GM12878 (cell line): ENCODE data around the gene KRT72. TPM values are rescaled to one million over a fixed set of nuclear protein-coding genes. Genes with fewer than 3 reads are reported as not detected.
"Not testable (repeated sequence)": the region's sequence is repeated elsewhere in the genome, so short reads cannot be mapped to it uniquely, and the experiment has no call there.

ENCODE experiments used
- ATAC-seq: fragments of 200-7000 bp; cut with Tn5 transposase; 3 replicates; pipeline ENCODE4 v1.9.1; 2020; ENCODE audit warnings: mild to moderate bottlenecking, moderate library complexity
- BruUV-seq: library from RNA; stranded (reverse); fragments of 400-500 nt; replicated peaks from 2 replicates; lab custom pipeline; 2021; lab: Mats Ljungman, UMichigan
- CTCF ChIA-PET: fragments of 300-600 bp; sonication (Branson Sonifier 250); formaldehyde crosslinking; extraction: SDS; loops from one replicate; lab custom pipeline; 2021; ENCODE audit warnings: inconsistent platforms; lab: Yijun Ruan, JAX
- POLR2A ChIA-PET: fragments of 350-600 bp; formaldehyde crosslinking; extraction: SDS; loops from one replicate; lab custom pipeline; 2021; ENCODE audit warnings: inconsistent platforms; lab: Charles Lee
- RAD21 ChIA-PET: fragments of 300-600 bp; sonication (Branson Sonifier 250); formaldehyde crosslinking; loops from one replicate; lab custom pipeline; 2023; ENCODE audit warnings: antibody characterized with exemption; ENCODE audit not compliant: unreplicated experiment; lab: Charles Lee
- SMC1A ChIA-PET: fragments of 300-600 bp; sonication (Branson Sonifier 250); formaldehyde crosslinking; loops from one replicate; lab custom pipeline; 2023; ENCODE audit not compliant: unreplicated experiment, uncharacterized antibody; lab: Charles Lee
- DNase-seq: peaks from one replicate; pipeline ENCODE4 v3.0.0-alpha.2; 2011; ENCODE audit warnings: low read depth, low spot score
- FAIRE-seq: peaks from 3 replicates; lab custom pipeline; 2011; peaks lifted over from hg19 to GRCh38; lab: Jason Lieb, UNC
- H2AFZ ChIP-seq: 2 replicates; pipeline ENCODE4 v1.6.0; 2011; ENCODE audit warnings: low read depth, low read length, control low read depth; ENCODE audit not compliant: control insufficient read depth
- H3K27ac ChIP-seq: 2 replicates; pipeline ENCODE4 v1.5.1; 2011; ENCODE audit warnings: control low read depth; ENCODE audit not compliant: control insufficient read depth, insufficient read depth
- H3K27me3 ChIP-seq, 2 experiments: replicated peaks in 1 of 2; 2 replicates each; pipeline versions ENCODE4 v1.6.0 to v1.6.1; 2011; ENCODE audit warnings: low read length in 1 of 2; ENCODE audit not compliant: control insufficient read depth in 2 of 2, insufficient read depth in 2 of 2
- H3K36me3 ChIP-seq, 2 experiments: 2 replicates each; pipeline ENCODE4 v1.5.1; 2011; ENCODE audit warnings: low read length in 1 of 2; ENCODE audit not compliant: control insufficient read depth in 2 of 2, insufficient read depth in 2 of 2
- H3K4me1 ChIP-seq: 2 replicates; pipeline ENCODE4 v1.6.1; 2011; ENCODE audit warnings: mild to moderate bottlenecking, low read length, moderate library complexity, mixed read lengths; ENCODE audit not compliant: control insufficient read depth, insufficient read depth
- H3K4me2 ChIP-seq: 2 replicates; pipeline ENCODE4 v1.6.0; 2011; ENCODE audit warnings: control low read depth; ENCODE audit not compliant: control insufficient read depth, insufficient read depth
- H3K4me3 ChIP-seq: fragments of 200-600 bp; sonication (generic); 2 replicates; pipeline ENCODE4 v1.5.1; 2016
- H3K79me2 ChIP-seq: 2 replicates; pipeline ENCODE4 v1.6.0; 2011; ENCODE audit warnings: low read length; ENCODE audit not compliant: control insufficient read depth, insufficient read depth
- H3K9ac ChIP-seq: 2 replicates; pipeline ENCODE4 v1.8.0; 2011; ENCODE audit warnings: low read length, control low read depth, mixed read lengths; ENCODE audit not compliant: control insufficient read depth, insufficient read depth
- H3K9me3 ChIP-seq: replicated peaks from 3 replicates; pipeline ENCODE4 v1.5.1; 2011; ENCODE audit warnings: mild to moderate bottlenecking, low read length; ENCODE audit not compliant: control insufficient read depth, insufficient read depth
- H4K20me1 ChIP-seq: 2 replicates; pipeline ENCODE4 v1.6.0; 2011; ENCODE audit not compliant: control insufficient read depth, insufficient read depth
- BACH1 ChIP-seq: fragments of 450-650 bp; IDR thresholded peaks from 2 replicates; pipeline ENCODE4 v1.6.1; 2017; ENCODE audit warnings: mild to moderate bottlenecking, borderline replicate concordance
- BRCA1 ChIP-seq: IDR thresholded peaks from 2 replicates; pipeline ENCODE4 v1.6.1; 2011; ENCODE audit warnings: low read depth, low read length, improper control_type of control experiment
- EZH2 ChIP-seq: IDR thresholded peaks from 2 replicates; pipeline ENCODE4 v1.6.1; 2012; ENCODE audit warnings: low read depth, mild to moderate bottlenecking, control low read depth, inconsistent platforms, low read length, borderline replicate concordance; ENCODE audit not compliant: control insufficient read depth
- MEF2B ChIP-seq: fragments of 450-650 bp; IDR thresholded peaks from 2 replicates; pipeline ENCODE4 v1.6.1; 2018; ENCODE audit warnings: mild to moderate bottlenecking, moderate library complexity; ENCODE audit not compliant: partially characterized antibody, poor library complexity, severe bottlenecking
- POLR2AphosphoS5 ChIP-seq: IDR thresholded peaks from 2 replicates; pipeline ENCODE4 v1.6.1; 2011; ENCODE audit warnings: mild to moderate bottlenecking, low read length, inconsistent platforms
- TBL1XR1 ChIP-seq: IDR thresholded peaks from 2 replicates; pipeline ENCODE4 v1.6.1; 2012; ENCODE audit warnings: low read depth, low read length, improper control_type of control experiment
- WGBS: methylation state at CpG from one replicate; pipeline ENCODE4 v1.1.6; 2016; ENCODE audit warnings: low lambda C conversion rate; ENCODE audit not compliant: insufficient replicate concordance, insufficient coverage; ENCODE audit errors: missing lambda C conversion rate; 5-methylcytosine and 5-hydroxymethylcytosine counted together
- in situ Hi-C: fragments of 300-500 bp; cut with MboI; formaldehyde crosslinking; loops from 9 replicates; pipeline ENCODE4 v1.14.3; 2018; ENCODE audit warnings: mixed read lengths
- intact Hi-C: fragments of 100-400 bp; cut with micrococcal nuclease; formaldehyde crosslinking; loops from one replicate; pipeline ENCODE4 v1.14.2; 2022; ENCODE audit not compliant: unreplicated experiment
- polyA plus RNA-seq, 11 experiments: library from polyadenylated mRNA; depleted of rRNA in 4 of 11; unstranded in 6 of 11; stranded (reverse) in 5 of 11; fragments of >200 nt; fragmentation: Nextera tagmentation in 4 of 11; fragmentation: Illumina TruSeq in 1 of 11; extraction: Ambion mirVana in 4 of 11; extraction: Trizol in 1 of 11; gene quantifications; 1 replicate in 1 of 11; 2 replicates in 10 of 11; pipeline versions ENCODE4 v1.2.1 to v1.2.3, GENCODE V29; 2011 to 2016; ENCODE audit warnings: inconsistent platforms in 2 of 11, missing spikeins in 2 of 11, low read depth in 1 of 11
- total RNA-seq, 4 experiments: library from RNA; depleted of rRNA in 3 of 4; stranded (reverse); fragments of >200 nt in 3 of 4; fragmentation: Illumina TruSeq in 1 of 4; extraction: Trizol in 1 of 4; gene quantifications; 2 replicates each; pipeline versions ENCODE4 v1.2.1 to v1.2.3, GENCODE V29; 2013 to 2021
- TF ChIP-seq, protein P1 (sequence below): IDR thresholded peaks from 2 replicates; pipeline ENCODE4 v1.6.1; 2012; ENCODE audit warnings: low read depth, low read length, improper control_type of control experiment
- TF ChIP-seq, protein P2 (sequence below): IDR thresholded peaks from 2 replicates; pipeline ENCODE4 v1.6.1; 2011; ENCODE audit warnings: low read depth, mild to moderate bottlenecking, low read length, moderate library complexity, borderline replicate concordance; ENCODE audit errors: extremely low read depth
- TF ChIP-seq, protein P3 (sequence below): fragments of 450-650 bp; IDR thresholded peaks from 2 replicates; pipeline ENCODE4 v1.6.1; 2017; ENCODE audit warnings: mild to moderate bottlenecking, moderate library complexity

KRT72 gene
- total and polyA plus RNA-seq, 10 of the 15 experiments (the other 5 are each of a cell fraction or from before 2014, with no cell fraction given) = not detected

DNA sequence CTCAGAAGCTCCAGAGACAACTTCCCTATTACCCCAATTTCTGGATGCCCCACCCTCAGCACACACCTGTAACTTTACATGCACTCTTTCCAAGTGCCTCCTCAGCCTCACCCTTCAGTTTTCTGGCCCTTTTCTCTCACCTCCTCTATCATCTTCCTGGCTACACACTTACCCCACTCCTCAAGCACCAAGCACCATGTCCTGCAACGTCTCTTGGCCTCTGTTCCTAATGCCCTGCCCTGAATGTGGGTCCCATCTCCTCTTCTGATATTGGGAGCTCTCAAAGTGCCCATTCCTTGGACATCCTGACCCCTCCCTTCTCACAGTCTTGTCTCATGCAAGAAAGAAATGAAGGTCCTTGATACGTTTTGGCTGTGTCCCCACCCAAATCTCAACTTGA, 1.2 kb downstream of the KRT72 start (continued):
- TF ChIP-seq, protein P1, sequence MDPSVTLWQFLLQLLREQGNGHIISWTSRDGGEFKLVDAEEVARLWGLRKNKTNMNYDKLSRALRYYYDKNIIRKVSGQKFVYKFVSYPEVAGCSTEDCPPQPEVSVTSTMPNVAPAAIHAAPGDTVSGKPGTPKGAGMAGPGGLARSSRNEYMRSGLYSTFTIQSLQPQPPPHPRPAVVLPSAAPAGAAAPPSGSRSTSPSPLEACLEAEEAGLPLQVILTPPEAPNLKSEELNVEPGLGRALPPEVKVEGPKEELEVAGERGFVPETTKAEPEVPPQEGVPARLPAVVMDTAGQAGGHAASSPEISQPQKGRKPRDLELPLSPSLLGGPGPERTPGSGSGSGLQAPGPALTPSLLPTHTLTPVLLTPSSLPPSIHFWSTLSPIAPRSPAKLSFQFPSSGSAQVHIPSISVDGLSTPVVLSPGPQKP = no peak
- TF ChIP-seq BRCA1 (no peak), BACH1 (no peak), TBL1XR1 (no peak), POLR2AphosphoS5 (no peak)
- TF ChIP-seq, protein P2, sequence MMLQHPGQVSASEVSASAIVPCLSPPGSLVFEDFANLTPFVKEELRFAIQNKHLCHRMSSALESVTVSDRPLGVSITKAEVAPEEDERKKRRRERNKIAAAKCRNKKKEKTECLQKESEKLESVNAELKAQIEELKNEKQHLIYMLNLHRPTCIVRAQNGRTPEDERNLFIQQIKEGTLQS = no peak

DNA sequence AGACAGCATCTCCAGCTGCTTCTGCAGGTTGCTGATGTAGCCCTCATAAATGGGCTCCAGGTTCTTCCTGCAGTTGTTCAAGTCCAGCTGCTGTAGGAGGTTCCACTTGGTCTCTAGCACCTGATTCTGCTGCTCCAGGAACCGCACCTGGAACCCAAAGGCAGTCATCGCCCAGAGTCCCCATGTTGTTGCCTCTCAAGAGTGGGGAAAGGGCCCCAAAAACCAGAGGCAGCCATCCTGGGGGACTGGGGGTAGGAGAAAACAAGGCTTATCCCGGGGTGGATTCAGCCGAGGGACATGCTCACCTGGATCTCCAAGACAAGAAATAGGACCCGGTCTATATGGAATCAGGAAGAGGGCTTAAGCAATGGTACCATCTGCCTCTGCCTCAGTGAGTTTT, 2.3 kb downstream of the KRT72 start:
- in situ Hi-C loops = no loop called here

DNA sequence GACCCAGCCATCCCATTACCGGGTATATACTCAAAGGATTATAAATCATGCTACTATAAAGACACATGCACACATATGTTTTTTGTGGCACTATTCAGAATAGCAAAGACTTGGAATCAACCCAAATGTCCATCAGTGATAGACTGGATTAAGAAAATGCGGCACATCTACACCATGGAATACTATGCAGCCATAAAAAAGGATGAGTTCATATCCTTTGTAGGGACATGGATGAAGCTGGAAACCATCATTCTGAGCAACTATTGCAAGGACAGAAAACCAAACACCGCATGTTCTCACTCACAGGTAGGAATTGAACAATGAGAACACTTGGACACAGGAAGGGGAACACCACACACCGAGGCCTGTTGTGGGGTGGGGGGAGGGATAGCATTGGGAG, 7.0 kb downstream of the KRT72 start:
- FAIRE-seq, BruUV-seq, SMC1A ChIA-PET: not testable (repeated sequence)

More for the DNA sequence above, 2.3 kb downstream of the KRT72 start:
- H2AFZ ChIP-seq = no peak overlapping the region
- ATAC-seq (no peak), DNase-seq (no peak), FAIRE-seq (no peak)
- intact Hi-C loops = no loop called here
- no peak overlapping the region for H3K27ac ChIP-seq
- H3K9ac ChIP-seq = no peak overlapping the region
- no peak overlapping the region for H3K4me2 ChIP-seq
- TF ChIP-seq MEF2B (no peak), POLR2AphosphoS5 (no peak), EZH2 (no peak)
- TF ChIP-seq, protein P3, sequence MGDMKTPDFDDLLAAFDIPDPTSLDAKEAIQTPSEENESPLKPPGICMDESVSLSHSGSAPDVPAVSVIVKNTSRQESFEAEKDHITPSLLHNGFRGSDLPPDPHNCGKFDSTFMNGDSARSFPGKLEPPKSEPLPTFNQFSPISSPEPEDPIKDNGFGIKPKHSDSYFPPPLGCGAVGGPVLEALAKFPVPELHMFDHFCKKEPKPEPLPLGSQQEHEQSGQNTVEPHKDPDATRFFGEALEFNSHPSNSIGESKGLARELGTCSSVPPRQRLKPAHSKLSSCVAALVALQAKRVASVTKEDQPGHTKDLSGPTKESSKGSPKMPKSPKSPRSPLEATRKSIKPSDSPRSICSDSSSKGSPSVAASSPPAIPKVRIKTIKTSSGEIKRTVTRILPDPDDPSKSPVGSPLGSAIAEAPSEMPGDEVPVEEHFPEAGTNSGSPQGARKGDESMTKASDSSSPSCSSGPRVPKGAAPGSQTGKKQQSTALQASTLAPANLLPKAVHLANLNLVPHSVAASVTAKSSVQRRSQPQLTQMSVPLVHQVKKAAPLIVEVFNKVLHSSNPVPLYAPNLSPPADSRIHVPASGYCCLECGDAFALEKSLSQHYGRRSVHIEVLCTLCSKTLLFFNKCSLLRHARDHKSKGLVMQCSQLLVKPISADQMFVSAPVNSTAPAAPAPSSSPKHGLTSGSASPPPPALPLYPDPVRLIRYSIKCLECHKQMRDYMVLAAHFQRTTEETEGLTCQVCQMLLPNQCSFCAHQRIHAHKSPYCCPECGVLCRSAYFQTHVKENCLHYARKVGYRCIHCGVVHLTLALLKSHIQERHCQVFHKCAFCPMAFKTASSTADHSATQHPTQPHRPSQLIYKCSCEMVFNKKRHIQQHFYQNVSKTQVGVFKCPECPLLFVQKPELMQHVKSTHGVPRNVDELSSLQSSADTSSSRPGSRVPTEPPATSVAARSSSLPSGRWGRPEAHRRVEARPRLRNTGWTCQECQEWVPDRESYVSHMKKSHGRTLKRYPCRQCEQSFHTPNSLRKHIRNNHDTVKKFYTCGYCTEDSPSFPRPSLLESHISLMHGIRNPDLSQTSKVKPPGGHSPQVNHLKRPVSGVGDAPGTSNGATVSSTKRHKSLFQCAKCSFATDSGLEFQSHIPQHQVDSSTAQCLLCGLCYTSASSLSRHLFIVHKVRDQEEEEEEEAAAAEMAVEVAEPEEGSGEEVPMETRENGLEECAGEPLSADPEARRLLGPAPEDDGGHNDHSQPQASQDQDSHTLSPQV = no peak
- no TSS peak for BruUV-seq
- no peaks in the 10 kb centered on the region for H3K4me1 ChIP-seq
- H3K27me3 ChIP-seq = peaks cover 0 to 14% of the 10 kb centered on the region in 2 experiments; a peak in 3 of 4 replicates
- ChIA-PET POLR2A (no interaction called here), SMC1A (no interaction called here), RAD21 (no interaction called here), CTCF (no interaction called here)
- no peak overlapping the region for H3K4me3 ChIP-seq
- no peaks in the 10 kb centered on the region for H3K36me3 ChIP-seq
- WGBS = 2% methylated on average over 5 of the region's 5 CpGs
- H3K9me3 ChIP-seq = no peaks in the 10 kb centered on the region
- H3K79me2 ChIP-seq = no peaks in the 10 kb centered on the region
- H4K20me1 ChIP-seq = no peaks in the 10 kb centered on the region

More for the DNA sequence above, 7.0 kb downstream of the KRT72 start:
- H3K9ac ChIP-seq, H3K79me2 ChIP-seq, H3K9me3 ChIP-seq, H3K4me1 ChIP-seq, H3K27me3 ChIP-seq, intact Hi-C loops, RAD21 ChIA-PET, H3K27ac ChIP-seq, H4K20me1 ChIP-seq, in situ Hi-C loops, H3K4me2 ChIP-seq, H3K36me3 ChIP-seq, ATAC-seq, H2AFZ ChIP-seq, DNase-seq, POLR2A ChIA-PET, H3K4me3 ChIP-seq: not testable (repeated sequence)
- WGBS = 48% methylated on average over 4 of the region's 4 CpGs
- CTCF ChIA-PET = interaction anchor here (0.5 kb wide), 1 partner anchor 1195 kb away, joined by 3 read pairs; no protein-coding TSS in a partner anchor
